ENCODE measurements around the gene EFEMP1.

- no peak for TF ChIP-seq CTCF (IDR thresholded peaks at IDR 0.05)
- TF ChIP-seq POLR2AphosphoS5 (IDR thresholded peaks at IDR 0.05; ENCODE audit: low read depth, low read length), result peak; percentile 80; the same call in 1 of the 2 replicates
- TF ChIP-seq GABPA (IDR thresholded peaks at IDR 0.05; ENCODE audit: low read depth), result no peak; the same call in 1 of the 2 replicates
Measured at GRCh38 chr2:55862673-55863390, 60.8 kb downstream of the EFEMP1 start.

Data from SK-N-SH (cell line).